GM21515 (cell line): ENCODE measurements around the gene GATA5.
A peak's percentile ranks its signal among the peaks of the same experiment; 100 is the strongest.
"Not testable (repeated sequence)": the region's sequence is repeated elsewhere in the genome, so short reads cannot be mapped to it uniquely, and the experiment has no call there.

Source experiments
- ATAC-seq: cut with Tn5 transposase; IDR thresholded peaks from one replicate; pipeline ENCODE4 v1.9.1; 2021; ENCODE audit not compliant: unreplicated experiment

GATA5 gene

DNA sequence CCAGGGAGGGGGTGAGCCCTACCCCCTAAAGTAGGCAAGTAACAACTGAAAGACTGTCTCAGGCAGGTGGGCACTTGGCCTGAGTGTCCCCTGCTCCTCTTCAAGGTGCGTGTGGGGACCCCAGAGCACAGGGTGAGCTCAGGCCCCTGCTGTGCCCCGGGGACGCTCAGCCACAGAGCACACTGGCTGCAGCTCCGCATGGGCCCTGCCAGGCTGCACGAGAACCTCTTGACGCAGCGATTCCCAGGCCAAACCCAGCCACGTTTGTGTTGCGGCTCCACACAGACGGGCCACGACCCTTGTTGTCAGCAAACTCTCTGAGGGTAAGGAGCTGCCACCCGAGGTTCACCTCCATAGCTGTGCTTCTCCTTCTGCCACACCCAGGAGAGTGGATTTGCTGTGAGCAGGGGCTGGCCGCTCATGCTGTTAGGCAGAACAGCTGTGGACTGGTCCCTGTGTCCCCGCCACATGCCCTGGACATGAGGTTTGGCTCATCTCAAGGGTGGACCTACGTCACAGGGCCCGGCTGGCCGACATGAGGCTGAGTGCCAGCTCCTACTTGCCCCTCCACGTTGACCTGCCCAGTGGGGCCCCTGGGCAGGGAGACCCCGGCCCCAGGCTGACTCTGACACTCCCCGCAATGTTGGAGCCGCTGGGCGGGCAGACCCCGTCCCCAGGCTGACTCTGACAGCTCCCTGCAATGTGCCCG, 29.7 kb upstream of the GATA5 start:
- ATAC-seq: no peak

DNA sequence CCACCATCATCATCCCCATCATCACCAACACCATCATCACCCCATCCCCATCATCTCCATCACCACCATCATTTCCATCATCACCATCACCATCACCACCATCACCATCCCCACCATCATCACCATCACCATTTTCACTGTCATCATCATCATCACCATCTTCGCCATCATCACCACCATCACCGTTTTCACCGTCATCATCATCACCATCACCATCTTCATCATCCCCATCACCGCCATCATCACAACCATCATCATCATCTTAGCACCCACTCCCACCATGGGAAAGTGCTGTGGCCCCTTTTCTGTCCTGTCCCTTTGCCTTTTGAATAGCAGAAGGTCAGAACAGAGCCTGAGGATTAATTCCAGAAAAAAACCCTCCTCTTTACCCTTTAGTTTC, 28.5 kb upstream of the GATA5 start:
- ATAC-seq: no peak

DNA sequence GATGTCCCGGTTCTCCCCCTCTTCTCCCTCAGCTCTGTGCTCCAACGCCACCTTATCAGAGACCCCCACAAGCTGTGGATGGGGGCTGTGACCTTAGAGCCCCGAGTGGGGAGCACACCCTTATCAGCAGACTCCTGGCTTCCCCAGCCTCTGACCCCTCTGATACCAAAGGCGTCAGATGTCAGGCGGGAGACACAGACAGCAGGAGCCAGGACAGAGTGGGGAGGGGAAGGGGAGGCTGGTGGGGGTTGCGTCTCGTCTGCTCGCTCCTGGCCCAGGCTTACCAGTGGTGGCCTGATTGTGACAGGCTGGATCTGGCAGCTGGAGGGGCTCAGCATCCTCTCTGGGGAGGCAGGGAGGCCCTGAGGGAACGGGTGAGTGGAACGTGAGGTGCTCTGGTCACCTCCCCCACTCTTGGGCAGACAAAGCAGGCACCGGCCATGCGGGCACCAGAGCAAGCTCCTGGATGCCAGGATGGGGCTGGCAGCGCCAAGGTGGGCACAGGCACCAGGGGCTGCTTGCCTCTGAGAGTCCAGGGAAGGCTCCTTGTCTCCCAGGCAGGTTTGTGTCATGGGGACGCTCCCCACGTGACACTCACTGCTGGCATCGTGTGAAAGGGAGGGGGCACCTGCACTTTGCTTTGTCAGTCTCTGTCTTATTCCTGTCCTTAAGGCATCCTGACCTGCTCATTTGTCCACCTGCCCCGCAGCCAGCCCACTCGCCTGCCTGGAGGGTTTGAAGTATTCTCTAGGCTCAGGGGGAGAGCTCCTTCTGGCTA, 27.8 kb upstream of the GATA5 start:
- ATAC-seq: no peak

- no peak for ATAC-seq
Observed at GRCh38 chr20:62502496-62503095, 26.8 kb upstream of the GATA5 start.

- ATAC-seq: peak; percentile 57
Observed at GRCh38 chr20:62501801-62502495, 26.2 kb upstream of the GATA5 start.

- no peak for ATAC-seq
Observed at GRCh38 chr20:62500237-62500864, 24.6 kb upstream of the GATA5 start.

- no peak for ATAC-seq
Observed at GRCh38 chr20:62499758-62500236, 24.0 kb upstream of the GATA5 start.

DNA sequence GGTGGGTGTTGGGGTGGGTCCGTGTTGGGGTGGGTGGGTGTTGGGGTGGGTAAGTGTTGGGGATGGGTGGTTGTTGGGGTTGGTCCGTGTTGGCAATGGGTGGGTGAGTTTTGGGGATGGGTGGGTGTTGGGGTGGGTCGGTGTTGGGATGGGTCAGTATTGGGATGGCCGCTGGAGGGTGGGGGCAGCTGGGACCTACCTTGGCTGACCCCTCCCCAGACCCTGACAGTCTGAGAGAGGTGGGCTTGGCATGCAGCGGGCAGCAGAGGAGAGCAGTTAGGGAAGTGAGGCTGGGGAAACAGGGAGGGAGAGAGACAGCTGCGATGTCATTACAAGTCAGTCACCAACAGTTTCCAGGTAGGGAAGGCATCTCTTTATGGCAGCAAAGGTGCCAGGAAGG, 23.1 kb upstream of the GATA5 start:
- ATAC-seq: no peak

GRCh38 chr20:62496568-62497218, 20.9 kb upstream of the GATA5 start:
- ATAC-seq: no peak

GRCh38 chr20:62495749-62496567, 20.2 kb upstream of the GATA5 start:
- no peak for ATAC-seq

DNA sequence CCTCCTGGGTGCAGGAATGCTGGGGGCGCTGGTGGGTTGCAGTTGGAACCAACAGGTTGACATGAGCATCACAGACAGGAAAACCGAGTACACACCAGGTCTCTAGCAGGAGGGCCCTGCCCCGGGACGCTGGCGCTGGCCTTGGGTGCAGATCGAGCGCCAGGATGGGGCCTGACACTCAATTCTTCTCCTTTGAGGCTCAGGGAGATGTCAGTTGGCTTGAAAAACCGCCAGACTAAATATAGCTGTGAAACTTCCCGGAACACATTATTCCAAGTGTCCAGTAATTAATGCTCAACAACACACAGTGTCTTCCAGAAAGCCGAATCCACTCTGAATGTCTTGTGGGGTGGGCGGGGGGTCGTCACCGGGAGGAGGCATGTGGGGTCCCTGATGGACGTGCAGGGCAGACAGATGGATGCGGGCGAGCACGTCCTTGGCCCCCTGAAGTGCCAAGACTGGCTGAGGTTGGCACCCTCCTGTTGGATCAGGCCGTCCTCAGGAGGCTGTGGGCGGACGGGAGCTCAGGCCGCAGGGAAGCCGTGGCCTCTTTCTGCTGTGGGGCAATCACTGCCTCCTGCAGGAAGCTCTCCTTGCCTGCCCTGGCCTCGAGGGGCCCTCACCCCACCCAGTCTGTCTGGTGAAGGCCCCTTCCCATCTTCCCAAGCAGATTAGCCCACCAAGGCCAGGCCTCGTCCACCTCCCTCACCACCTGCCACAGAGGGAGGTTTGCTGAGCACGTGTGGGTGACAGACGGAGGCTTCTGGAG, 19.4 kb upstream of the GATA5 start:
- no peak for ATAC-seq

GRCh38 chr20:62494537-62494936, 18.7 kb upstream of the GATA5 start:
- ATAC-seq: no peak

- ATAC-seq: no peak
Observed at GRCh38 chr20:62493886-62494285, 18.1 kb upstream of the GATA5 start.

- ATAC-seq: no peak
Observed at GRCh38 chr20:62493253-62493885, 17.6 kb upstream of the GATA5 start.

DNA sequence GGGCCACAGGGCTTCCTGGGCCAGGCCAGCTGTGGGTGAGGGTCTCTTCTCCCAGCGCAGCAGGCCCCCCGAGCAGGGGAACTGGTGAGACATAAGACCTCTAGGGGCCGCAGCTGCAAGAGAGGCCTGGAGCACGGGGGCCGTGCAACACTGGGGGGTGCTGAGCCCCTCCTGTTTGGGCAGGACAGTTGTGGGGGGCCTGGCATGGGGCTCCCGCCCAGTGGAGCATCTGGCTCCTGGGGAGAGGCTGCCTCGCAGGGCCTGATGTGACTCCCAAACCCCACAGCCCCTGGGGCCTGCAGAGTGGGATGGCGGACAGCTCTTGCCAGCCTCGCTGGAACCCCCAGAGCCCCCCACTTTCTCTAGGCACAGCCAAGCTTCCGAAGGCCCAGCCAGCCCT, 16.9 kb upstream of the GATA5 start:
- no peak for ATAC-seq

DNA sequence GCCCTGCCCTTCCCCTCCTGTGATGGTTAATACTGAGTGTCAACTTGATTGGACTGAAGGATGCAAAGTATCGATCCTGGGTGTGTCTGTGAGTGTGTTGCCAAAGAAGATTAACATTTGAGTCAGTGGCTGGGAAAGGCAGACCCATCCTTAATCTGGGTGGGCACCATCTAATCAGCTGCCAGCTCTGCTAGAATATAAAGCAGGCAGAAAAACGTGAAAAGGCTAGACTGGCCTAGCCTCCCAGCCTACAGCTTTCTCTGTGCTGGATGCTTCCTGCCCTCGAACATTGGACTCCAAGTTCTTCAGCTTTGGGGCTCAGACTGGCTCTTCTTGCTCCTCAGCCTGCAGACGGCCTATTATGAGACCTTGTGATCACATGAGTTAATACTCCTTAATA, 15.0 kb upstream of the GATA5 start:
- not testable (repeated sequence) for ATAC-seq

- ATAC-seq: no peak
Observed at GRCh38 chr20:62489932-62490263, 14.1 kb upstream of the GATA5 start.

- no peak for ATAC-seq
Observed at GRCh38 chr20:62489186-62489931, 13.6 kb upstream of the GATA5 start.
